HUES48 (cell line): ENCODE data around the gene HCN2.

Source experiments
- H3K27ac ChIP-seq: one replicate; pipeline ENCODE4 v1.7.0; 2013; ENCODE audit warnings: low read depth, low read length, inconsistent platforms
- H3K27me3 ChIP-seq: 2 replicates; pipeline ENCODE4 v1.6.1; 2013; ENCODE audit warnings: mild to moderate bottlenecking, low read length; ENCODE audit not compliant: control insufficient read depth, insufficient read depth
- H3K36me3 ChIP-seq: 2 replicates; pipeline ENCODE4 v1.6.1; 2013; ENCODE audit warnings: low read length; ENCODE audit not compliant: control insufficient read depth, insufficient read depth
- H3K4me1 ChIP-seq: 2 replicates; pipeline ENCODE4 v1.6.1; 2013; ENCODE audit warnings: mild to moderate bottlenecking, low read length; ENCODE audit not compliant: control insufficient read depth, insufficient read depth
- H3K4me3 ChIP-seq: 2 replicates; pipeline ENCODE4 v1.5.1; 2013; ENCODE audit warnings: mild to moderate bottlenecking, low read depth, low read length
- H3K9ac ChIP-seq: 2 replicates; pipeline ENCODE4 v1.6.1; 2013; ENCODE audit warnings: mild to moderate bottlenecking, low read depth, low read length, moderate library complexity
- H3K9me3 ChIP-seq: 2 replicates; pipeline ENCODE4 v1.6.1; 2013; ENCODE audit warnings: low read length; ENCODE audit not compliant: control insufficient read depth, insufficient read depth

HCN2 gene

DNA sequence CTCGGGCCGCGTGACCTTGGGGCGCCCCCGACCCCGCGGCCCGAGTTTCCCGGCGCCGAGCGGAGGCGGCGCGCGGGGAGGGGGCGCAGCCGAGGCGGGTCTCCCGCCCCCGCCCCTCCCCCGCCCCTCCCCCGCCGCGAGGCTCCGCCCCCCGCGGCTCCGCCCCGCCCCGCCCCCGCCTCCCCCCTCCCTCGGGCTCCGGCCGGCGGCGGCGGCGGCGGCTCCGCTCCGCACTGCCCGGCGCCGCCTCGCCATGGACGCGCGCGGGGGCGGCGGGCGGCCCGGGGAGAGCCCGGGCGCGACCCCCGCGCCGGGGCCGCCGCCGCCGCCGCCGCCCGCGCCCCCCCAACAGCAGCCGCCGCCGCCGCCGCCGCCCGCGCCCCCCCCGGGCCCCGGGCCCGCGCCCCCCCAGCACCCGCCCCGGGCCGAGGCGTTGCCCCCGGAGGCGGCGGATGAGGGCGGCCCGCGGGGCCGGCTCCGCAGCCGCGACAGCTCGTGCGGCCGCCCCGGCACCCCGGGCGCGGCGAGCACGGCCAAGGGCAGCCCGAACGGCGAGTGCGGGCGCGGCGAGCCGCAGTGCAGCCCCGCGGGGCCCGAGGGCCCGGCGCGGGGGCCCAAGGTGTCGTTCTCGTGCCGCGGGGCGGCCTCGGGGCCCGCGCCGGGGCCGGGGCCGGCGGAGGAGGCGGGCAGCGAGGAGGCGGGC is at the start of gene HCN2:
TSS of gene HCN2 (plus strand) at position 189 of the 703 bp plus-strand sequence. CDS start at position 254, 65 bp downstream.
- no peaks in the 10 kb centered on the region for H3K4me1 ChIP-seq
- H3K9ac ChIP-seq: no peak within 1 kb of the TSS
- H3K27me3 ChIP-seq: peaks cover 30% of the 10 kb centered on the region
- H3K4me3 ChIP-seq: peak within 1 kb of the TSS; percentile 46; the same call in 1 of the 2 replicates
- H3K27ac ChIP-seq: no peak within 1 kb of the TSS
- no peaks in the 10 kb centered on the region for H3K9me3 ChIP-seq
- H3K36me3 ChIP-seq: no peaks in the 10 kb centered on the region

DNA sequence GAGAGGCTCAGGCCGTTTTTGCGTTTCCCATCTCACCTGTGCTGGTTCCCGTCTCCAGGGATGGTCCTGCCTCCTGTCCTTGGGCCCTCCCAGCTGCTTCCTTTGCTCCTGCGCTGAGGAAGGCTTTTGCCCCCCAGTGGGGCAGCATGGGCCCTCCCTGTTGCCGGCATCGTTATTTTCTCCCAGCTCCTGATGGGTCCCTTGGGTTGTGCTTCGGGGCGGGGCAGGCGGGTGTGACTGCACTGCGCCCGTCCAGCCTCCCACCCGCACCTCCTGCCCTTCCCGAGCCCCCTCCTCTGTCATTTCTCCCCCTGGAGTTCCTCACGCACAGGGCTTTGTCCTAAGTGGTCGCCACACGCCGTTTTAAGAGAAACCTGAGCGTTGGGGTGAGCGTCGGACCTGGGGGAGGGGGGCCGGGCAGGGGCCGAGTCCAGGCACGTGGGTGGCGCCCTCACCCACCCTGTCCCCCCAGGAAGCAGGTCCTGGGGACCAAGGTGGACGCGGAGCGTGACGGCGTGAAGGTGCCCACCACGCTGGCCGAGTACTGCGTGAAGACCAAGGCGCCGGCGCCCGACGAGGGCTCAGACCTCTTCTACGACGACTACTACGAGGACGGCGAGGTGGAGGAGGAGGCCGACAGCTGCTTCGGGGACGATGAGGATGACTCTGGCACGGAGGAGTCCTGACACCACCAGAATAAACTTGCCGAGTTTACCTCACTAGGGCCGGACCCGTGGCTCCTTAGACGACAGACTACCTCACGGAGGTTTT is 48.6 kb upstream of the HCN2 start:
- Histone ChIP-seq H3K9ac (no peak overlapping the region), H3K4me1 (no peaks in the 10 kb centered on the region), H3K27ac (no peak overlapping the region), H3K9me3 (no peaks in the 10 kb centered on the region), H3K36me3 (peaks cover 49% of the 10 kb centered on the region), H3K27me3 (no peaks in the 10 kb centered on the region), H3K4me3 (no peak overlapping the region)

DNA sequence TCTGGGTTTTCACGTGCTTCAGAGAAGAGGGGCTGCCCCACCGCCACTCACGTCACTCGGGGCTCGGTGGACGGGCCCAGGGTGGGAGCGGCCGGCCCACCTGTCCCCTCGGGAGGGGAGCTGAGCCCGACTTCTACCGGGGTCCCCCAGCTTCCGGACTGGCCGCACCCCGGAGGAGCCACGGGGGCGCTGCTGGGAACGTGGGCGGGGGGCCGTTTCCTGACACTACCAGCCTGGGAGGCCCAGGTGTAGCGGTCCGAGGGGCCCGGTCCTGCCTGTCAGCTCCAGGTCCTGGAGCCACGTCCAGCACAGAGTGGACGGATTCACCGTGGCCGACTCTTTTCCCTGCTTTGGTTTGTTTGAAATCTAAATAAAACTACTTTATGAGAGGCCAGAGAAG is 48.0 kb upstream of the HCN2 start:
- H3K27ac ChIP-seq: no peak overlapping the region
- H3K36me3 ChIP-seq: peaks cover 42% of the 10 kb centered on the region

DNA sequence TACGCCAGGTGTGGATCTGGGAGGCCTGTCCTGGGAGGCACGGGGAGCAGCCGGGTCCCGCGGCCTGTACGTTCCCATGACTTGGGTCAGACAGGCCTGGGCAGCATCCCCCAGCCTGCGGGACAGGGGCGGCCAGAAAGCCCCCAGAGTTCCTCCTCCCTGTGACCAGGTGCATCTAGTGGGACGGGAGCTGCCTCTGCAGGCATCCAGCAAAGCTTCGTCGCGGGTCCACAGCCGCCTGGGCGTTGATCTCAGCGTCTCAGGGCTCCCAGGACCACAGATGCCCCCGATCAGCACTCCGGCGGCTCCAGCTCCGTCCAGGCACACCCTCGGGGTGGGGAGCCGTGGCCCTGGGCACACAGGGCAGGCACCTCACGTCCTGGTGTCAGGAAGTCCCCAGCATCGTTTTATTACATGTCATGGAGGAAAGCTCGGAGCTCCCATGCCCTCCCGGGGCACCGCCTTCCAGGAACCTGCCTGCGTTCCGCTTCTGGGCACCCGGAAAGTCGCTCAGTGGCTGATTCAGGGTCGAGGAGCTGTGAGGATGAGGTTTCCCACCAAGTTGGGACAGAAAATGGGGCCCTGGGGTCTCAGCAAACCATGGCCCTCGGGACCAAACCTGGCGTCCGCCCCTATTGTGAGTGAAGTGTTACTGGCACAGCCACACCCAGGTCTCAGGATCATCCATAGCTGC is 47.4 kb upstream of the HCN2 start:
- H3K27ac ChIP-seq: no peak overlapping the region
- no peaks in the 10 kb centered on the region for H3K27me3 ChIP-seq
- H3K9me3 ChIP-seq: no peaks in the 10 kb centered on the region
- no peak overlapping the region for H3K9ac ChIP-seq
- no peak overlapping the region for H3K4me3 ChIP-seq
- H3K4me1 ChIP-seq: no peaks in the 10 kb centered on the region
- peaks cover 38% of the 10 kb centered on the region for H3K36me3 ChIP-seq

More for the DNA sequence above, 48.0 kb upstream of the HCN2 start:
- H3K4me3 ChIP-seq: no peak overlapping the region
- H3K9me3 ChIP-seq: no peaks in the 10 kb centered on the region
- H3K4me1 ChIP-seq: no peaks in the 10 kb centered on the region
- no peak overlapping the region for H3K9ac ChIP-seq
- H3K27me3 ChIP-seq: no peaks in the 10 kb centered on the region

DNA sequence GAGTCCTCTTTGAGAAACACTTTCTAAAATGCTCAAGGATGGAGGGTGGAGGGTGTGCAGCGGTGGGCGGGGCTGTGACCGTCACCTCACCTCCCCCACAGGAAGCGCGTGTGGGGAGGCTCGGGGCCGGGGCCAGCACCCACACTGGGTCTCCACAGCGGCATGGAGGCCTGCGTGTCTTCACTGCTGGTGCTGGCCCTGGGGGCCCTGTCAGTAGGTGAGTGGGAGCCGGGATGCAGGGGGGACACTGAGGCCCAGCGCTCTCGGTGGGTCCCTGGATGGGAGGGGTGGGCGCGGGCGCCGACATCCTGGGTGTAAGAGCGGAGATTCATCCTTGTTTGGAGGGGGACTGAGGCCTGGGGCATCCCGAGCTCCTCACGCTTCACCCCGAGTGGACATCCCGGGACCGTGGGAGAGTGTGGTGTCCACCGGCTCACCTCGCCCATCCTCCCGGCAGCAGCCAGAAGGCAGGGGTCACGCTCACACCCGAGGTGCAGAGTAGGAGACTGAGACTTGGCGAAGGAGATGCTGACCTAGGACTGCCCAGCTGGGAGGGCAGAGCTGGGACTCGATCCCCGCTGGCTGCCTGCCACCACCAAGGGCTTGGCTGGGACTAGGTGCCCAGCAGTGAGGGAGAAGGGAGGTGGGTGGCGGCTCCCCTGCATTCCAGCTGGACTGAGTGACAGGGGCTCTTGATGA is 45.6 kb upstream of the HCN2 start, which contains the start of gene GZMM:
TSS of gene GZMM (plus strand) at position 144 of the 699 bp plus-strand sequence. CDS start at position 163, 19 bp downstream.
- no peak within 1 kb of the TSS for H3K9ac ChIP-seq
- no peak within 1 kb of the TSS for H3K4me3 ChIP-seq
- no peak within 1 kb of the TSS for H3K27ac ChIP-seq
- no peaks in the 10 kb centered on the region for H3K27me3 ChIP-seq
- peaks cover 22% of the 10 kb centered on the region for H3K36me3 ChIP-seq
- H3K9me3 ChIP-seq: no peaks in the 10 kb centered on the region
- H3K4me1 ChIP-seq: no peaks in the 10 kb centered on the region

DNA sequence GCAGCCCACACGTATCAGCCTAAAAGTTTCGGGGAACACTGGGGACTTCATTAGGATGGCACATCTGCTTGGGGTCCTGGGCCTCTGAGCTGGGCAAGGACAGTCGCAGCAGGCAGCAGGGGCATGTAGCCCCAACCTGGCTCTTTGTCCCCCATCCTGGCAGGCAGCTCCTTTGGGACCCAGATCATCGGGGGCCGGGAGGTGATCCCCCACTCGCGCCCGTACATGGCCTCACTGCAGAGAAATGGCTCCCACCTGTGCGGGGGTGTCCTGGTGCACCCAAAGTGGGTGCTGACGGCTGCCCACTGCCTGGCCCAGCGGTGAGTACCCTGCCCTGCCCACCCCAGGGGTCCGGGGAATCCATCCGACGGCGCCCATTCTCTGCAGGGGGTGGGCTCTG is 42.6 kb upstream of the HCN2 start:
- Histone ChIP-seq H3K4me3 (no peak overlapping the region), H3K9me3 (no peaks in the 10 kb centered on the region), H3K36me3 (peaks cover 5% of the 10 kb centered on the region; the same call in 1 of the 2 replicates), H3K9ac (no peak overlapping the region), H3K27ac (no peak overlapping the region), H3K4me1 (no peaks in the 10 kb centered on the region), H3K27me3 (no peaks in the 10 kb centered on the region)

DNA sequence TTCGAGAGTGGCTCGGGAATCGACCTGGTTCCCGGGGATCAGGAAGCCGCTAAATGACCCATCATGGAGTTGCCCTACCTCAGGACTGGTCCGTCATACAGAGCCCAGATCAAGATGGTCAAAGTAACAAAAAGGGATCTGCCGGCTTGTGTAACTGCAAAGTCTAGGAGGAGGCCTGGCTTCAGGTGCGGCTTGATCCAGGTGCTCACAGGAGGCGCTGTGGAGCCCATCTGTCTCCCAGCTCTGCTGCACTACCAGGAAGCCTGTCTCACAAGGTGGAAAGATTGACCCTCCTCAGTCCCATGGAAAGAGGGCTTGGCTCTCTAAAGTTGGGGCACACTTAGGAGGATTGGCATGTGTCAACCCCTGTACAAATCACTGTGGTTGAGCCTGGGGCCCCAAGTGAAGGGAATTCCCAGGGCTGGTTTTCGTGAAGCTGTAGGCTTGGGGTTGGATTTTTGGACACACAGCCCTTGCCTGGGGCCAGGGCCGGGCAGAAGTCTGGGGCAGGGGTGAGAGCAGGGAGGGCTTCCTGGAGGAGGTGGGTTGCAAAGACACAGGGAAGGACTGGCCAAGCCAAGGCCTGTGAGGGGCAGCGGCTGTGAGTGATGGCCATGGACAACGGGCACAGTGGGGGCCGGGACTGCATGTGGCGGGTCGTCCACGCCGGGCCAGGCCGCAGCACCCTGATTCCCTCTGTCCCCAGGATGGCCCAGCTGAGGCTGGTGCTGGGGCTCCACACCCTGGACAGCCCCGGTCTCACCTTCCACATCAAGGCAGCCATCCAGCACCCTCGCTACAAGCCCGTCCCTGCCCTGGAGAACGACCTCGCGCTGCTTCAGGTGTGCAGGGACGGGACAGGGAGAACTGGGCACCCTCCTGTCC is 41.6 kb upstream of the HCN2 start:
- H3K9me3 ChIP-seq: no peaks in the 10 kb centered on the region
- H3K4me3 ChIP-seq: no peak overlapping the region
- no peaks in the 10 kb centered on the region for H3K27me3 ChIP-seq
- H3K27ac ChIP-seq: no peak overlapping the region
- no peaks in the 10 kb centered on the region for H3K4me1 ChIP-seq
- no peak overlapping the region for H3K9ac ChIP-seq
- H3K36me3 ChIP-seq: no peaks in the 10 kb centered on the region

DNA sequence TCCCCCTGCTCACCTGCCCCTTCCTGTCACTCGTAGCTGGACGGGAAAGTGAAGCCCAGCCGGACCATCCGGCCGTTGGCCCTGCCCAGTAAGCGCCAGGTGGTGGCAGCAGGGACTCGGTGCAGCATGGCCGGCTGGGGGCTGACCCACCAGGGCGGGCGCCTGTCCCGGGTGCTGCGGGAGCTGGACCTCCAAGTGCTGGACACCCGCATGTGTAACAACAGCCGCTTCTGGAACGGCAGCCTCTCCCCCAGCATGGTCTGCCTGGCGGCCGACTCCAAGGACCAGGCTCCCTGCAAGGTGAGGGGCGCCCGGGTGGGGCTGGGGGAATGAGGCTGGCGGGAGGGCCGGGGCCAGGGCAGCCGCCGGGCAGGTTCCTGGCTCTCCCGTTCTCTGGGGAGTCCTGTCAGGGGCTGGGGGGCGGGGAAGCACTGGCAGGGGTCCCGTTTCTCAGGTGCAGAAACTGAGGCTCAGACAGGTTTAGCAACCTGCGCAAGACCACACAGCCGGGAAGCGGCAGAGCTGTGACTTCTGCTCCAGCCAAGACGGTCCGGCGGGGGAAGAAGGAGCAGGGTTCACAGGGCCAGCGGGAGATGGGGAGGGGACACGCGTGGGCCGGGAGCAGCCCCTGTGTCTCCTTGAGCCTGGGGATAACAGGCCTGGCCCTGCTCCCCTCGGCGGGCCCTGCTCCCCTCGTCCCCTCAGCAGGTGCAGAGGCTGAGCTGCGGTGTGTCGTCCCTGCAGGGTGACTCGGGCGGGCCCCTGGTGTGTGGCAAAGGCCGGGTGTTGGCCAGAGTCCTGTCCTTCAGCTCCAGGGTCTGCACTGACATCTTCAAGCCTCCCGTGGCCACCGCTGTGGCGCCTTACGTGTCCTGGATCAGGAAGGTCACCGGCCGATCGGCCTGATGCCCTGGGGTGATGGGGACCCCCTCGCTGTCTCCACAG is 40.5 kb upstream of the HCN2 start:
- Histone ChIP-seq H3K36me3 (no peaks in the 10 kb centered on the region), H3K9me3 (no peaks in the 10 kb centered on the region), H3K27me3 (no peaks in the 10 kb centered on the region), H3K27ac (no peak overlapping the region), H3K4me3 (no peak overlapping the region), H3K9ac (no peak overlapping the region), H3K4me1 (no peaks in the 10 kb centered on the region)

DNA sequence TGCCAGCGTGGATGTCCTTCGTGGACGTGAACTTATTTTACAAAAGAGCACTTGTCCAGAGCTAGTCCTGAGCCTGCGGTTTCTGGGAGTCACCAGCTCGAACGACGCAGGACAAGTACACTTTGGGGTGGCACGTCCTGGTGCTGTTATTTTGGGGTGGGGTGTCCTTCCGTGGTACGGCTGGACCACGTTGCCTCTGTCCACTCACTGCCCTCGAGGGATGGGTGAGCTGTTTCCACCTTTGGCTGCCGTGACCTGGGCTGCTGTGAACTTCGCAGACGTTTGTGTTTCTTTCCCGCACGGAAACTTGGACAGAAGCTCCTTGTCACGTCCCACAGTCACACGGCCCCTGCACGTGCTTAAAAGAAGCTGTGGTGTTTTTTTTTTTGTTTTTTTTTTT is 34.9 kb upstream of the HCN2 start:
- H3K27me3 ChIP-seq: no peaks in the 10 kb centered on the region
- H3K9me3 ChIP-seq: no peaks in the 10 kb centered on the region
- H3K4me3 ChIP-seq: no peak overlapping the region
- H3K27ac ChIP-seq: no peak overlapping the region
- H3K4me1 ChIP-seq: no peaks in the 10 kb centered on the region
- H3K9ac ChIP-seq: no peak overlapping the region
- H3K36me3 ChIP-seq: no peaks in the 10 kb centered on the region
